ENCODE results near the gene FN3KRP.
A peak's percentile ranks its signal among the peaks of the same experiment; 100 is the strongest.

GRCh38 chr17:82703935-82704865, 12.3 kb upstream of the FN3KRP start:
- TF ChIP-seq ELF4 (CRISPR knock-in tag; IDR thresholded peaks at IDR 0.05; ENCODE audit: borderline replicate concordance), result no peak
- TF ChIP-seq HDAC1 (CRISPR knock-in tag; IDR thresholded peaks at IDR 0.05), result peak; percentile 84
- TF ChIP-seq SRF (IDR thresholded peaks at IDR 0.05; ENCODE audit: low read depth, low read length), result no peak
- no peak for TF ChIP-seq PHF20 (CRISPR knock-in tag; IDR thresholded peaks at IDR 0.05)
- TF ChIP-seq EP300 (IDR thresholded peaks at IDR 0.05; ENCODE audit: low read depth in 2 of 2, low read length in 2 of 2), result no peak
- no peak; the same call in 1 of the 2 replicates for TF ChIP-seq EP300 (CRISPR knock-in tag; IDR thresholded peaks at IDR 0.05; ENCODE audit: borderline replicate concordance)
- TF ChIP-seq KDM6A (CRISPR knock-in tag; IDR thresholded peaks at IDR 0.05; ENCODE audit: low read depth), result no peak
- TF ChIP-seq RAD21 (CRISPR knock-in tag; IDR thresholded peaks at IDR 0.05), result no peak
- TF ChIP-seq, protein P1, sequence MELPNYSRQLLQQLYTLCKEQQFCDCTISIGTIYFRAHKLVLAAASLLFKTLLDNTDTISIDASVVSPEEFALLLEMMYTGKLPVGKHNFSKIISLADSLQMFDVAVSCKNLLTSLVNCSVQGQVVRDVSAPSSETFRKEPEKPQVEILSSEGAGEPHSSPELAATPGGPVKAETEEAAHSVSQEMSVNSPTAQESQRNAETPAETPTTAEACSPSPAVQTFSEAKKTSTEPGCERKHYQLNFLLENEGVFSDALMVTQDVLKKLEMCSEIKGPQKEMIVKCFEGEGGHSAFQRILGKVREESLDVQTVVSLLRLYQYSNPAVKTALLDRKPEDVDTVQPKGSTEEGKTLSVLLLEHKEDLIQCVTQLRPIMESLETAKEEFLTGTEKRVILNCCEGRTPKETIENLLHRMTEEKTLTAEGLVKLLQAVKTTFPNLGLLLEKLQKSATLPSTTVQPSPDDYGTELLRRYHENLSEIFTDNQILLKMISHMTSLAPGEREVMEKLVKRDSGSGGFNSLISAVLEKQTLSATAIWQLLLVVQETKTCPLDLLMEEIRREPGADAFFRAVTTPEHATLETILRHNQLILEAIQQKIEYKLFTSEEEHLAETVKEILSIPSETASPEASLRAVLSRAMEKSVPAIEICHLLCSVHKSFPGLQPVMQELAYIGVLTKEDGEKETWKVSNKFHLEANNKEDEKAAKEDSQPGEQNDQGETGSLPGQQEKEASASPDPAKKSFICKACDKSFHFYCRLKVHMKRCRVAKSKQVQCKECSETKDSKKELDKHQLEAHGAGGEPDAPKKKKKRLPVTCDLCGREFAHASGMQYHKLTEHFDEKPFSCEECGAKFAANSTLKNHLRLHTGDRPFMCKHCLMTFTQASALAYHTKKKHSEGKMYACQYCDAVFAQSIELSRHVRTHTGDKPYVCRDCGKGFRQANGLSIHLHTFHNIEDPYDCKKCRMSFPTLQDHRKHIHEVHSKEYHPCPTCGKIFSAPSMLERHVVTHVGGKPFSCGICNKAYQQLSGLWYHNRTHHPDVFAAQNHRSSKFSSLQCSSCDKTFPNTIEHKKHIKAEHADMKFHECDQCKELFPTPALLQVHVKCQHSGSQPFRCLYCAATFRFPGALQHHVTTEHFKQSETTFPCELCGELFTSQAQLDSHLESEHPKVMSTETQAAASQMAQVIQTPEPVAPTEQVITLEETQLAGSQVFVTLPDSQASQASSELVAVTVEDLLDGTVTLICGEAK (IDR thresholded peaks at IDR 0.05), result no peak
- TF ChIP-seq, protein P1 (CRISPR knock-in tag; IDR thresholded peaks at IDR 0.05), result peak; percentile 69; the same call in 1 of the 2 replicates
- no peak for TF ChIP-seq ZFP36L2 (CRISPR knock-in tag; IDR thresholded peaks at IDR 0.05)
- no peak for TF ChIP-seq NFYB (CRISPR knock-in tag; IDR thresholded peaks at IDR 0.05)
- no peak for TF ChIP-seq ZNF720 (CRISPR knock-in tag; IDR thresholded peaks at IDR 0.05)
- TF ChIP-seq ZFX (CRISPR knock-in tag; IDR thresholded peaks at IDR 0.05; ENCODE audit: low read depth), result peak; percentile 47
- no peak; the same call in 1 of the 2 replicates for TF ChIP-seq HOXA7 (CRISPR knock-in tag; IDR thresholded peaks at IDR 0.05)
